GM12801 (cell line): ENCODE results near the gene HHATL.

Source experiments
- TF ChIP-seq, protein P1 (sequence below): IDR thresholded peaks from one replicate; pipeline ENCODE4 v1.5.1; 2011; ENCODE audit warnings: control low read depth; ENCODE audit not compliant: insufficient read length; ENCODE audit errors: extremely low read depth

Gene HHATL

DNA sequence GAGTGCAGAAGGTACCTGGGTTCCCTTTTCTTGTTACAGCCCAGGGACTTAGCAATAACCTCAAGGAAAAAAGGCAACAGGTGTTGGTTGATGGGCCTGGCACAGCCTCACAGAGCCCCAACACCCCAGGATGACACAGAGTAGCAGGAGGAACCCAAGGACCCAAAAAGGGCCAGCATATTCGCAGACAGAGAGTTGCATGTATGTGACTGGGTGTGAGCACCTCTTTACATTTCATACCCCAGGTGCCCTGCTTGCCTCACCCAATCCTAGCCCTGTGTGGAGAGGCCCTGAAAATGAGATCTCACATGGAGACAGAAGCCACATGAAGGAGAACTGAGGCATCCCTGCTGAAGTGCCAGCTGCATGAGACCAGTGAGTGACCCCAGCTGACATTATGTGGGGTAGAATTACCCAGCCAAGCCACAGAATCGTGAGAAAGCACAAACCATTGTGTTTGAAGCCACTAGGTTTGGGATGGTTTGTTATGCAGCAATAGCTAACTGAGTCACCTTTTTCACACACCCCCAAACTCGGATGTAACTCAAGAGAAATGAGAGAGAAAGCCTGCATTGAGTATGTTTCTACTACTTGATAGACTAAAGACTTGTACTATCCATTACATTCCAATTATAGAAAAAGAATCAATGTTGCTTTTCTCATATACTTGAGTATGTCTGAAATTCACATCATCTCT is 26.2 kb upstream of the HHATL start:
- TF ChIP-seq, protein P1, sequence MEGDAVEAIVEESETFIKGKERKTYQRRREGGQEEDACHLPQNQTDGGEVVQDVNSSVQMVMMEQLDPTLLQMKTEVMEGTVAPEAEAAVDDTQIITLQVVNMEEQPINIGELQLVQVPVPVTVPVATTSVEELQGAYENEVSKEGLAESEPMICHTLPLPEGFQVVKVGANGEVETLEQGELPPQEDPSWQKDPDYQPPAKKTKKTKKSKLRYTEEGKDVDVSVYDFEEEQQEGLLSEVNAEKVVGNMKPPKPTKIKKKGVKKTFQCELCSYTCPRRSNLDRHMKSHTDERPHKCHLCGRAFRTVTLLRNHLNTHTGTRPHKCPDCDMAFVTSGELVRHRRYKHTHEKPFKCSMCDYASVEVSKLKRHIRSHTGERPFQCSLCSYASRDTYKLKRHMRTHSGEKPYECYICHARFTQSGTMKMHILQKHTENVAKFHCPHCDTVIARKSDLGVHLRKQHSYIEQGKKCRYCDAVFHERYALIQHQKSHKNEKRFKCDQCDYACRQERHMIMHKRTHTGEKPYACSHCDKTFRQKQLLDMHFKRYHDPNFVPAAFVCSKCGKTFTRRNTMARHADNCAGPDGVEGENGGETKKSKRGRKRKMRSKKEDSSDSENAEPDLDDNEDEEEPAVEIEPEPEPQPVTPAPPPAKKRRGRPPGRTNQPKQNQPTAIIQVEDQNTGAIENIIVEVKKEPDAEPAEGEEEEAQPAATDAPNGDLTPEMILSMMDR = no peak

DNA sequence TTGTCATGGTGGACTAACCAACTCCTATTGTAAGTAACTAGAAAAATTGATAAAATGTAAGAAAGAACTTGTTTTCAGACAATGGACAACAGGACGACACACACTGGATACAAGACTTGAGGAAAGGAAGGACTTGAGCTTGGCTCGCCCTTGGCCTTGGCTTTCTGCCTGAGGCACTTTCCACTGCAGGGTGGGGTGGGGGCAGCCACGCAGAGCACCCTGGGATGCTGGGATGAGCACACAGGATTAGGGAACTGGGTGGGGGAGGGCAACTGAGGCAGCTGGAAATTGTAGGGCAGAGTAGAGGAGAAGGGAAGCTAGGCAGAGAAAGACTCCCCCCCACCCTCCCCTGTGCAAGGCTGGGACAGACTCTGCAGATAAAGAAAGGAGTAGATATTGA is 25.5 kb upstream of the HHATL start:
- TF ChIP-seq, protein P1 = no peak

DNA sequence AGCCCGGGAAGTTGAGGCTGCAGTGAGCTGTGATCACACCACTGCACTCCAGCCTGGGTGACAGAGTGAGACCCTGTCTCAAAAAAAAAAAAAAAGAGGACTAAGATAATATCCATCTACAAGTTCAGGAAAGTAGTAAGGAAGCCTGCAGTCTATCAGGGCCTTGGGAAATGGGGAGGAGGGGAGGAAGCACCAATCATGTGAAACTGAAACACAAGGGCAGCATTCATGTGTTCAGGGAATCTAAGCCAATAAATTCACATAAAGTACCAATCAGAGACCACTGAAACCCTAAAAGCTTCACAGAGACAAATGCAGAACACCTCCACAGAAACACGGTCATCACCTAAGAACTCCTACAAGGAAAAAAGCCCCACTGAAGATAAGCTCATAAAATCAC is 22.9 kb upstream of the HHATL start:
- TF ChIP-seq, protein P1 = no peak

DNA sequence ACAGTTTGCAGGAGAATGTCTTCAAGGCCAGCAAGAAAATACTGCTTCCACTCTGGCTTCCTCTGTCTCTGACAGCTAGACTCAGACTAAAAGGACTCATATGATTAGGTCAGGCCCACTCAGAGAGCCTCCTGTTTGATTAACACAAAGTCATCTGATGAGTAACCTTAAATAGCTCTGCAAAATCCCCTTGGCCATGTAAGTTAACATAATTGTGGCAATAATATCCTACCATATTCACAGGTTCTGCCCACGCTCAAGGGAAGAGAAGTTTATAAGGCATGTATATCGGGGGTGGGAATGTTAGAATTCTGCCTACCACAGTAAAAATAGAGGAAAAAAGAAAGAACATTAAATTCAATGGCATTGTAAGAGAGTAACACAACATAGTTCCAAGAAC is 20.6 kb upstream of the HHATL start:
- TF ChIP-seq, protein P1 = no peak

DNA sequence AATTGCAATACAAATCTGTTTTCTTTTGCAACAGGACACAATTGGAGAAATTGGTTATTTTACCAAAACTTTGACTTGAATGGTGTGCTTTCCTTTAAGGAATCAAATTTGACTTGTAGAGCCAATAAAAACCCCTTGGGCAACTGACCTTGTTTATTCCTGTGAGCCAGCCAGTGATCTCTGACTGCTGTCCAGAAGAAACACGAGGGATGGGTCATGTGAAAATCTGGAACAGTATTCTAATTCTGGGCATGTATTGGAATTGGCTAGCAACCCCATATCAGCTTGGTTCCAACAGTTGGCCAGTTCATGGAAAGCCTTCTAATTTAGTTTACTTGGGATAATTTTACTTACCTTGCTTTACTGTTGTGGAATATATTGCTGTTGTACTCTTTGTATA is 19.1 kb upstream of the HHATL start:
- TF ChIP-seq, protein P1 = no peak

DNA sequence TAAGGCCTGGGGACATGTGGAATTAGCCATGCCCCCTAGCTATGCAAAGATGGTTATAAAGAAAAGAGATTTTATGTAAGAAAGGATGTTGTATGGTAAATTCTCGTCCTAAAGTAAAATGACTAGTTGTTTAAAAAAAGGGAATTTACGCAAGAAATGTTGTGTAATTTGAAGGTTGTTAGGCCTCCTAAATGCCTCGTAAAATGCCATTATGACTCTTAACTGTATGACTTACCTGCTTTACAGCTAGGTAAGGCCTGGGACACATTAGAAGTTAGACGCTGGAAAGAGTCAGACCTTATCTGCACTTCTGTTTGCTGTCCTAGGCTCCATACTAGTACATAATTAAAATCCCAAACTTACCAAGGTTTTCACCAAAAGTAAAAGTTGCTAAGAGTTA is 17.5 kb upstream of the HHATL start:
- TF ChIP-seq, protein P1 = no peak

DNA sequence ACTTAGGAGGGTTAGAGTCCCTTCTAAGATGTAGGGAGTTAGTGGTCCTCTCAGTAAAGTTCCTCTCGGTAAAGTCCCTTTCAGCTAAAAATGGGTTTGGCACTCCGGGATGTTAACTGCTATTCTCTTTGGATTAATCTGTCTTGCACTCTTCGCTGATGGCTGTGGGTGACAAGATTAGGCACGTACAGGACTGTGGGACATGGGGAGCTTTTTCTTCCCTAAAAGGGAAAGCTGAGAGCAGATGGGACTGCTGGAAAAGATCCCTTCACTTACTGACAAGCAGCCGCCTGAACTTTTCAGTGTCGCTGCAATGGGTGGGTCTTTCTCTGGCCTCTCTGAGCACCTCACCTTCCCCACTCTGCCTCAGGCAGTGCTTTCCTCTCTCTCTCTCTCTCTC is 16.4 kb upstream of the HHATL start:
- TF ChIP-seq, protein P1 = no peak
